HG03354 (cell line): ENCODE data around the gene DNAAF8.

Source experiments
- ATAC-seq: cut with Tn5 transposase; IDR thresholded peaks from one replicate; pipeline ENCODE4 v1.9.1; 2021; ENCODE audit warnings: mild to moderate bottlenecking; ENCODE audit not compliant: unreplicated experiment, poor library complexity, severe bottlenecking

Gene DNAAF8

DNA sequence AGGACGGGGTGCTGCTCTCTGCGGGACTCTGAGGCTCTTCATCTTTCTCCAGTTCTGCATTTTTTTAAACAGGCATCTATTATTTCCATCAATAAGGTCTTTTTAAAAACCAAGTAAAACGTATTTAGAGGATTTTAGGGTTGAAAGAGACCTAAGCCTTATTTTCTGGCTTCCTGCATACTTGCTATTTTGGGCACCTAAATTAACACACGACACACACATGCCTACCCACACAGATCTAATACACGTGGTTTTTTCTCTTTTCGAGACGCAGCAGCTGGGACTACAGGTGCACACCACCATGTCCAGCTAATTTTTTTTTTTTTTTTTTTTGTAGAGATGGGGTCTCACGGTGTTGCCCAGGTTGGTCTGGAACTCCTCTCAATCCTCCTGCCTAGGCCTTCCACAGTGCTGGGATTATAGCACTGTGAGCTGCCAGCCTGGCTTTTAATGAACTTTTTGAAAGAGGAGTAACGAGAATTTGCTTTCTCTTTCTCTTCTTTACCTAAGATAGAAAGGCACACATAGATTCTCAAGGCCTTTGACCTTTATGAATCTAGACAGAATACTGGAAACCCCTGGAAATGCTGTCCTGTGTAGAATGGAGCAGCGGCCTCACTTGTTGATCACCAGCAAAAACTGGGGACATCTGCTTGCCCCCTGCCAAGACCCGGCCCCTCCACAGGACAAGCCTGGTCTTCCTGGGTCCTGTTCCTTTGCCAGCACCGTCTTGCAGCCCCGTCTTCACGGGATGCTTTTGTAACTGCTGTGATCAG is 13.8 kb downstream of the DNAAF8 start:
- no peak for ATAC-seq

DNA sequence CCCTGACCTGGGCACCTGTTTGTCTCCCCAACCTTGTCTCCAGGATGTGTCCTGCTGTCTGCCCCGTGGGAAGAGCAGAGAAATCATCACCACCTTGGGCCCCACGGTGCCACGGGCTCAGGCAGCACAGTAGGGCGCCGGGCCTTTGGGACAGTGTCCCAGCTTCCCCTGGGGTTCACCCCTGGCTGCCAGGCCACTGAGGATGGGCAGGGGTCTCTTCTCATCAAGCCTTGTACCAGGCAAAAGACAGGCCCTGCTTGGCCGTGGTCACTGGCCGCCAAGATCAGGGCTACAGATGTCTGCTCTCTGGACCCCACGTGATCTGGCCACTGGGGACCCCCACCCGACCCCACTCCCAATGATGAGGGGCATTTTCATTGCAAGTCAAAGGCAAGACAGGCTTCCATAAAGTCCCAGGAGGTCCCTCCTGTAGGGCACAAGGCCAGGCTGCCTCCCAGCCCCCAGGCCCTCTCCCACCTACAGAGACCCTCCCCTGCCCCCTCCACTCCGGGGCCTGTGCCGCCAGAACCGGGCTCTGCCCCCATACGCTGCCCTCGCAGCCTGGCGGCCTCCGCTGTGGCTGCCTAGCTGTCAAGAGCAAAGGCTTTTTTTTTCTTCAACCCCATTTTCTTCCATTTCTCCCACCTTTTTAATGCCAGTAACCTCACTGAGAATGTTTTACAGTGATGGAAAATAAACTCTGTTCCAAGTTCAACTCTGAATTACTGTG is 14.5 kb downstream of the DNAAF8 start:
- ATAC-seq, result no peak

DNA sequence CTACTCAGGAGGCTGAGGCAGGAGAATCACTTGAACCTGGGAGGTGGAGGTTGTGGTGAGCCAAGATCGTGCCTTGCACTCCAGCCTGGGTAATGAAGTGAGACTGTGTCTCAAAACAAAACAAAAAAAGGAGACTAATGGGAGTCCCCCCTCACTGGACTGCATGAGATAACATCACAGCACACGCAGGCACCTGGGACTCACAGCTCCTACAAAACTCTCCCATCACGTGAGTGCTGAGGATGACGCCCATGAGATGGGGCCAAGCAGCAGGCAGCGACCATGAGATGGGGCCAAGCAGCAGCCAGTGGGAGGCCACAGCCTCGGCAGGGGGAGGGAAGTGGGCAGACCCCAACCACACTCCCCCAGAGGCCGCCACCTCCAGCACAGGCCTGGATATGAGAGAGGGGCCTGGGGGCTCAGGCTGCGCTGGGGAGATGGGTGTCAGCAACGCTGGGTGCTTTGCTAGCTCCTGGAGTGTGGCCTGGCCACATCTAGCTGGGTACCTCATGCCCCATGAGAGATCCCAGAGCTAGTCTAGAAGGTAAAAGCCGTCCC is 15.4 kb downstream of the DNAAF8 start:
- ATAC-seq, result no peak

- ATAC-seq, result no peak
Observed at GRCh38 chr16:4750896-4751295, 16.6 kb downstream of the DNAAF8 start.

DNA sequence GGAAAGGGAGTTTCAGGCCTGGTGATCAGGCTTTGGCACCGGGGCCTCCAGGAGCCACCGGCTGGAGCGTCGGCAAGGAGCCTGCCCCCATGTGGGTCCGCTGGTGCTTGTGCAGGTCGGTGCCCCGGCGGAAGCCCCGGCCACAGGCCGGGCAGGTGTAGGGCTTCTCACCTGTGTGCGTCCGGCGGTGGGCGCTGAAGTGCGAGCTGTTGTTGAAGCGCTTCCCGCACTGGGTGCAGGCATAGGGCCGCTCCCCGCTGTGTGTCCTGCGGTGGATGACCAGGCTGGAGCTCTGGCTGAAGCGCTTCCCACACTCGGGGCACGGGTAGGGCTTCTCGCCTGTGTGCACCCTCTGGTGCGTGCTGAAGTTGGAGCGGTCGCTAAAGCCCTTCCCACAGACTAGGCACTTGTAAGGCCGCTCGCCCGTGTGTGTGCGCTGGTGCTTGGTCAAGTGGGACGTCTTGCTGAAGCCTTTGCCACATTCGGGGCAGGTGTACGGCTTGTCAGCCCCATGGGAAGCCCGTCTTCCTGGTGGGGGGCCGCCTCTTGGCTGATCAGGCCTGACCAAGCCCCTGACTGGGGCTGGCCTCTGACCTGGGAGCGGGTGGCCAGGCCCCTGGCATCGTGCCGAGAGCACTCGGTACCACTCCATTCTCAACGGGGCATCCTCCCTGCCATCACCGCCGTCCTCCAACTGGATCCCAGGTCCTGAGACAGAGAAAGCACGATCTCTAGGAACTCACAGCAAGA is 18.2 kb downstream of the DNAAF8 start:
- no peak for ATAC-seq

- ATAC-seq, result no peak
Observed at GRCh38 chr16:4753227-4753626, 18.9 kb downstream of the DNAAF8 start.

DNA sequence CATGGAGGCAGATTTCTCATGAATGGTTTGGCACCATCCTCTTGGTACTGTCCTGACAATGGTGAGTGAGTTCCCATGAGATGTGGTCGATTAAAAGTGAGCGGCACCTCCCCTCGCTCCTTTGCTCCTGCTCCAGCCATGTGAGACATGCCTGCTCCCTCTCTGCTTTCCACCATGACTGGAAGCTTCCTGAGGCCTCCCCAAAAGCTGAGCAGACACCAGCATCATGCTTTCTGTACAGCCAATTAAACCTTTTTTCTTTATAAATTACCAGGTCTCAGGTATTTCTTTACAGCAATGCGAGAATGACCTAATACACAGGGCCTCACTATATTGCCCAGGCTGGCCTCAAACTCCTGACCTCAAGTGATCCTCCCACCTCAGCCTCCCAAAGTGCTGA is 20.5 kb downstream of the DNAAF8 start:
- ATAC-seq, result no peak

- ATAC-seq, result no peak
Observed at GRCh38 chr16:4755687-4756086, 21.4 kb downstream of the DNAAF8 start.

GRCh38 chr16:4760221-4760910 is 26.0 kb downstream of the DNAAF8 start:
- no peak for ATAC-seq

- no peak for ATAC-seq
Observed at GRCh38 chr16:4762205-4762604, 27.9 kb downstream of the DNAAF8 start.

DNA sequence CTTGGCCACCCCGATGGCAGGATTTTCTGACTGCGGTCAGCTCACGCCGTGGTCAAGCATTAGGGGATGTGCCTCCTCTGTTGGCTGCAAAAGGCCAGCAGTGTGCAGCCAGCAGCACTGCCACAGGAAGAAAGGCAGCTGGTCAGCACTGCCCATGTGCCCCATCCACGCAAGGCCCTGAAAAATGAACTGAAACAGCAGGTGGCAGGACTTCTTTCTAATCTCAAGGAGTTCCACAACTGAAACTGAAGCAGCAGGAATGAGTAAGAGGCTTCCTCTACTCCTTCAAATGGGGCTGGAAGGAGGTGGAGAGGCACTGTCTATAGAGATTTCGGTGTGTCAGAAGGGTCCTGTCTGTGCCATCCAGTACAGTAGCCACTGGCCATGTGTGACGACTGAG is 29.5 kb downstream of the DNAAF8 start:
- ATAC-seq, result no peak

DNA sequence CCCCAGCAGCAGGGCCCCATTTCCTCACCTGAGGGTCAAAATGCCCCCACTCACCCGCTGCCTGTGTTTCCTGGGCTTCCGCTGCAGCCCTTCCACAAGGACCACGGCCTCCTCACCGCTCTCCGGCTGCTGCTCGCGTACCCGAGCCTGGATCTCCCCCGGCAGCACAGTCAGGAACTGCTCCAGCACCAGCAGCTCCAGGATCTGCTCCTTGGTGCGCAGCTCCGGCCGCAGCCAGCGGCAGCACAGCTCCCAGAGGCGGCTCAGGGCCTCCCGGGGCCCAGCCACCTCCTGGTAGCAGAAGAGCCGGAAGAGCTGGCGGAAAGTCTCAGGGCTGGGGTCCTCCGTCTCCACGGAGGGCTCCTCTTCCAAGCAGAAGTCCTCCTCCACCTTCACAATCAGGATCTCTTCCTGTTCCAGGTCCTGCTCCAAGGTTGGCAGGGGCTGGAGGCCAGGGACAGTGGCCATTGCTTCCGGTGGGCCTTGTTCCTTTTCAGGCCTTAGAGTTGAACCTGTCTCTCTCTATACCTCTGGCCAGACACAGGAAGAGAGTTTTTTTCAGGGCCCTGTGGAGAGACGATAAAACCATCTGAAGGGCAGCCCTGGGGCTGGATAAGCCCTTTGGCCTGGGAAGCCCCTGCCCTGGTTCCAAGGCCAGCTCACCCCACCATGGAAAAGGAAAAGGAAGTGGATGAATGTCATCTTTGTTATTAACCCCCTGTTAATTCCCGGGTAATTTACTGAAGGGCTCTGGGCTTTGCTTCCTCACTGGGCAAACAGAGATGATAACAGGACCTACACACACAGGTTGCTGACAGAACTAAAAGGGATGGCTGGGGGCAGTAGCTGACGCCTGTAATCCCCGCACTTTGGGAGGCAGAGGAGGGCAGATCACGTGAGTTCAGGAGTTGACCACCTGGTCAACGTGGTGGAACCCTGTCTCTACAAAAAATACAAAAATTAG is 31.5 kb downstream of the DNAAF8 start:
- no peak for ATAC-seq

GRCh38 chr16:4766875-4767628 is 32.7 kb downstream of the DNAAF8 start, which contains the start of gene ZNF500:
Gene ZNF500, minus strand, starts transcription at chr16:4767162. Its CDS starts 1,184 bp downstream, at chr16:4765978.
- peak; percentile 86 for ATAC-seq

DNA sequence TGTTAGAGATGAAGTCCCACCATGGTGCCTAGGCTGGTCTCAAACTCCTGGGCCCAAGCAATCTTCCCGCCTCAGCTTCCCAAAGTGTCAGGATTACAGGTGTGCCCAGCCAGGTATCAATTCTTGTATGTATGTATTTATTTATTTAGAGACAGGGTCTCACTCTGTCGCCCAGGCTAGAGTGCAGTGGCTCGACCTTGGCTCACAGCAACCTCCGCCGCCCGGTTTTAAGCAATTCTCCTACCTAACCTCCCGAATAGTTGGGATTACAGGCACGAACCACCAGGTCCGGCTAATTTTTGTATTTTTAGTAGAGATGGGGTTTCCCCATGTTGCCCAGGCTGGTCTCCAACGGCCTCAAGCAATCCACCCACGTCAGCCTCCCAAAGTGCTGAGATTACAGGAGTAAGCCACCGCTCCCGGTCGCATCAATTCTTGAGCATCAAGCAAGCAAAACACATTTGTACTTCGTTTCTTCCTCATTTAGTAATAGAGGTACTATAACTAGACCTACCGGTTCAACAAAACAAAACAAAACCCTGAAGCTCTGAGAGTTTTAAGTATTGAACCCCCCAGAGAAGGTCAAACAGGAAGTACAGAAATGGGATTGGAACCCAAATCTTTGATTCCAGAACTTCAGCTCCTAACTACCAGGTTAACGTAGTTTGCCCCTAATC is 33.7 kb downstream of the DNAAF8 start:
- ATAC-seq, result peak; percentile 2

DNA sequence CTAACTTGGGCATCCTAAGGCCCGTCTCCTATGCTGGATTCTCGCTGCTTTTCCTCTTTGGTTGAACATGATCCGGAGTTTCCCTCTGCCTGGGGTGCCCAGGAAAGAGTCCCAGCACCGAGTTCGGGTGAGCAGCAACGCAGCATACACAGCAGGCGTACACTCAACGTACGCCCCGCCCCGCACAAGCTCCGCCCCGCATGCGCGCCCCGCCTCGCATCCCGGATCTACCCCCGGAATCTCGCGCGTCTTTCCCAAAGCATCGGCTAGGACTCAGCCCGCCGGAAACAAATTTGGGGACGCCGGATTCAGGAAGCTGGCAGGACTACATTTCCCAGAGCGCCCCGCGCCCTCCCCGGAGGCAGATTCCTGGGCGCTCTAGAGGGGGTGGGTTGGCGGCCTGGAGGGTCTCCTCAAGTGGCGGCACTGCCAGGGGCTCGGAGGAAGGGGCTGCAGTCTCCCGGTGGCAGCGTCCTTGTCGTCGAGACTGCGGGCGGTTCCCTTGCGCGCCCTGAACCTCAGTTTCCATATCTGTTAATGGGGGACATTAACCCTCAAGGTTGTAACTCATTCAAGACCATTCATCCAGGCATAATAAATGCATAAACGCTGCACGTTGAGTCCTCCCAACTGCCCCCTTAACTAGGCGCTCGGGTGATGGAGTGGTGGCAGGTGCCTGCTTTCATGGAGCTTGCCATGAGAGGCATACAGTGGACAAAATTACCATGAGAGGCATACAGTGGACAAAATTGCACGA is 34.4 kb downstream of the DNAAF8 start:
- peak; percentile 70 for ATAC-seq

DNA sequence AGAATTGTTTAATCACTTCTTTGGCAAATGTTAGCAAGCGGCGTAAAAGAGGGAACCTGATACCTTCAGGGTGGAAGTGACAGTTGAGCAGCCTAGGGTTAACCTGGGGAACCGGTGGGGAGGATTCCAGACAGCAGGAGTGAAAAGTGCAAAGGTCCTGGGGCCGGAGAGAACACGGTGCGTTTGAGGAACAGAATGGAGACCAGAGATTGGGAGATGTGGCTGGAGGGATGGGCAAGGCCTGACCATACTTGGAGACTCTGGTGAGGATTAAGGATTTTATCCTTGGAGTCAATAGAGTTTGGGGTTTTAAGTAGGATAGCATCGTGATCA is 34.9 kb downstream of the DNAAF8 start:
- no peak for ATAC-seq

- no peak for ATAC-seq
Observed at GRCh38 chr16:4771646-4772045, 37.3 kb downstream of the DNAAF8 start.
